Esophagus muscularis mucosa (tissue), 4 donors: ENCODE data around the gene IGHMBP2. TPM values are rescaled to one million over a fixed set of nuclear protein-coding genes. Genes with fewer than 3 reads are reported as not detected.

ENCODE experiments used
- DNase-seq: peaks from one replicate; pipeline ENCODE4 v3.0.0-alpha.2; 2017; ENCODE audit errors: extremely low spot score
- H3K27ac ChIP-seq, 4 donors: fragments of 200-600 bp; sonication (generic); replicated peaks in 1 of 4; 1 replicate in 3 of 4; 2 replicates in 1 of 4; pipeline ENCODE4 v1.5.1; 2016 to 2019; ENCODE audit warnings: mild to moderate bottlenecking in 1 of 4
- H3K27me3 ChIP-seq, 4 donors: fragments of 200-600 bp; sonication (generic); one replicate each; pipeline versions ENCODE4 v1.5.1 to v1.6.0; 2016 to 2019
- H3K36me3 ChIP-seq, 4 donors: fragments of 200-600 bp; sonication (generic); one replicate each; pipeline ENCODE4 v1.5.1; 2016 to 2019
- H3K4me1 ChIP-seq, 4 donors: fragments of 200-600 bp; sonication (generic); one replicate each; pipeline ENCODE4 v1.5.1; 2016 to 2019
- H3K4me3 ChIP-seq, 4 donors: fragments of 200-600 bp; sonication (generic); 1 replicate in 2 of 4; 2 replicates in 2 of 4; pipeline ENCODE4 v1.5.1; 2016 to 2019; ENCODE audit warnings: mild to moderate bottlenecking in 4 of 4, moderate library complexity in 1 of 4
- H3K9me3 ChIP-seq, 4 donors: fragments of 200-600 bp; sonication (generic); 1 replicate in 3 of 4; 2 replicates in 1 of 4; pipeline ENCODE4 v1.5.1; 2016 to 2019
- EP300 ChIP-seq: sonication (generic); formaldehyde crosslinking; IDR thresholded peaks from one replicate; pipeline ENCODE4 v1.6.1; 2017; ENCODE audit warnings: antibody characterized with exemption
- POLR2A ChIP-seq: fragments of 450-650 bp; IDR thresholded peaks from one replicate; pipeline ENCODE4 v1.6.1; 2017; ENCODE audit warnings: antibody characterized with exemption, moderate library complexity, mild to moderate bottlenecking, low read depth
- POLR2AphosphoS5 ChIP-seq, 2 donors: sonication (generic); formaldehyde crosslinking; IDR thresholded peaks; one replicate each; pipeline ENCODE4 v1.6.1; 2017; ENCODE audit warnings: antibody characterized with exemption in 2 of 2
- WGBS: methylation state at CpG from one replicate; pipeline ENCODE4 v1.1.5; 2018; 5-methylcytosine and 5-hydroxymethylcytosine counted together
- intact Hi-C: fragments of 100-400 bp; cut with DNase I; formaldehyde crosslinking; loops from one replicate; pipeline ENCODE4 v1.15.1; 2023
- total RNA-seq, 4 donors: library from RNA; depleted of rRNA; stranded (reverse); fragments of >200 nt; gene quantifications; one replicate each; pipeline versions ENCODE4 v1.1.0 to v1.2.1, GENCODE V29; 2016
- TF ChIP-seq, protein P1 (sequence below), 3 experiments: fragments of 200-600 bp in 2 of 3; fragments of 450-650 bp in 1 of 3; sonication (generic) in 2 of 3; IDR thresholded peaks; one replicate each; pipeline ENCODE4 v1.5.1; 2017 to 2019; ENCODE audit warnings: antibody characterized with exemption in 3 of 3, mild to moderate bottlenecking in 2 of 3, moderate library complexity in 1 of 3

IGHMBP2 gene
- total RNA-seq, 4 donors from 2014 or later, result 11.6 to 30.8 (median 28.0) TPM

DNA sequence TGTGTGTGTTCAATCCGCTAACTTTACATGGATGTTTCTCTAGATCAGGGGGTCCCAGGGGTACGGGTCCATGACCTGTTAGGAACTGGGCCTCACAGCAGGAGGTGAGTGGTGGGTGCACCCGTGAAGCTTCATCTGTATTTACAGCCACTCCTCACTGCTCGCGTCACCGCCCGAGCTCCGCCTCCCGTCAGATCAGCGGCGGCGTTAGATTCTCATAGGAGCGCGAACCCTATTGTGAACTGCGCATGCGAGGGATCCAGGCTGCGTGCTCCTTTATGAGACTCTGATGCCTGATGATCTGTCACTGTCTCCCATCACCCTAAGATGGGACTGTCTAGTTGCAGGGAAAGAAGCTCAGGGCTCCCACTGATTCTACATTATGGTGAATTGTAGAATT lies 45.2 kb downstream of the IGHMBP2 start:
- H3K4me3 ChIP-seq, result no peak overlapping the region
- H3K9me3 ChIP-seq, result no peaks in the 10 kb centered on the region
- WGBS, result 95% methylated on average over 17 of the region's 17 CpGs
- H3K4me1 ChIP-seq, result peaks cover 9 to 56% (median 47%) of the 10 kb centered on the region in 4 donors
- peak overlapping the region; percentile 25 to 94 (median 76) for H3K27ac ChIP-seq
- H3K27me3 ChIP-seq, result no peaks in the 10 kb centered on the region
- no peaks in the 10 kb centered on the region for H3K36me3 ChIP-seq
- intact Hi-C loops, result loop anchor here (5.0 kb wide), 1 partner anchor 53 kb away; no protein-coding TSS in a partner anchor
- DNase-seq, result no peak
- TF ChIP-seq POLR2A, result no peak
- TF ChIP-seq, protein P1, sequence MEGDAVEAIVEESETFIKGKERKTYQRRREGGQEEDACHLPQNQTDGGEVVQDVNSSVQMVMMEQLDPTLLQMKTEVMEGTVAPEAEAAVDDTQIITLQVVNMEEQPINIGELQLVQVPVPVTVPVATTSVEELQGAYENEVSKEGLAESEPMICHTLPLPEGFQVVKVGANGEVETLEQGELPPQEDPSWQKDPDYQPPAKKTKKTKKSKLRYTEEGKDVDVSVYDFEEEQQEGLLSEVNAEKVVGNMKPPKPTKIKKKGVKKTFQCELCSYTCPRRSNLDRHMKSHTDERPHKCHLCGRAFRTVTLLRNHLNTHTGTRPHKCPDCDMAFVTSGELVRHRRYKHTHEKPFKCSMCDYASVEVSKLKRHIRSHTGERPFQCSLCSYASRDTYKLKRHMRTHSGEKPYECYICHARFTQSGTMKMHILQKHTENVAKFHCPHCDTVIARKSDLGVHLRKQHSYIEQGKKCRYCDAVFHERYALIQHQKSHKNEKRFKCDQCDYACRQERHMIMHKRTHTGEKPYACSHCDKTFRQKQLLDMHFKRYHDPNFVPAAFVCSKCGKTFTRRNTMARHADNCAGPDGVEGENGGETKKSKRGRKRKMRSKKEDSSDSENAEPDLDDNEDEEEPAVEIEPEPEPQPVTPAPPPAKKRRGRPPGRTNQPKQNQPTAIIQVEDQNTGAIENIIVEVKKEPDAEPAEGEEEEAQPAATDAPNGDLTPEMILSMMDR (IDR thresholded peaks at IDR 0.05), result no peak
- no peak for TF ChIP-seq EP300
- TF ChIP-seq POLR2AphosphoS5 (IDR thresholded peaks at IDR 0.05), result no peak

DNA sequence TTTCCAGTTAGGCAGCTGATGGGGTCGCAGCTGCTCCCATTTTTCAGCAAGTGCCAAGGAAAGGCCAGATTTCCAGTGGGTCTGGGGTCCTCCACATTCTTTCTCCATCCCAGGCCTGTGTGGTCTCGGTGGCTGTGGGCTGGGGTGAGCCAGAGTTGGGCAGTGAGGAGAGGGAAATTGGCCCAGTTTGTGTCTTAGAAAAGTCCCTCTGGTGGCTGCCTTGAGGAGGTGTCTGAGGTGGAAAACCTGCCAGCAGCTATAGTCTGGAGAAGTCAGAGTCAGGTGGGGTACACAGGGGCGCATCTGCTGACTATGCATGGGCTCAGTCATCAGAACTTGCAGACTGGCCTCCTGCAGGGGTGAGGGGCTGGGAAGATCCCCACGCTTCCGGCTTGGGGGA lies 46.6 kb downstream of the IGHMBP2 start:
- intact Hi-C loops, result no loop called here
- Histone ChIP-seq H3K36me3 (no peaks in the 10 kb centered on the region), H3K4me3 (no peak overlapping the region), H3K9me3 (no peaks in the 10 kb centered on the region), H3K27ac (peak overlapping the region; percentile 59 to 94 (median 60)), H3K27me3 (no peaks in the 10 kb centered on the region), H3K4me1 (peaks cover 12 to 49% (median 45%) of the 10 kb centered on the region in 4 donors)
- no peak for DNase-seq
- WGBS, result 74% methylated on average over 5 of the region's 5 CpGs
- TF ChIP-seq, protein P1 (IDR thresholded peaks at IDR 0.05), result peak; percentile 34 to 54 (median 52)
- TF ChIP-seq POLR2A, result no peak

DNA sequence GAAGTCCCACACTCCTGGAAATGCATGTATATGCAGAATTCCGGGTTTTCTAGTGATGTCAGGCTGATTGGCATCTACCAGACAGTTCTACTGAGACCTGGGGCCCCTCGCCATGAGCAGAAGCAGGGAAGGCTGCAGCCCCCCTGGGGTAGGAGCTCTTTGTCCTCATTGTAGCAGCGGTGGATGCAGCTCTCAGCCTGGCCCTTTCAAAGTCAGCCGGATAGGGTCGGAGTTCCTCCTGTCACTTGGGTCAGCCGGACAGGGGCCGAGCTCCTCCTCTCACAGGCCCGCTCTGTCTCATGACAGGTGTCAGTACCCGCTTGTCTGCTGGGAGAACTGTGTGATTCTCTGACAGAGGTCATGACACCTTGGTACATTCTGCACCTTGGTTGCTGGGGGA lies 47.1 kb downstream of the IGHMBP2 start:
- peak overlapping the region; percentile 30 to 61 (median 60) for H3K27ac ChIP-seq
- intact Hi-C loops, result no loop called here
- peaks cover 11 to 51% (median 46%) of the 10 kb centered on the region in 4 donors for H3K4me1 ChIP-seq
- H3K4me3 ChIP-seq, result no peak overlapping the region
- no peaks in the 10 kb centered on the region for H3K36me3 ChIP-seq
- WGBS, result 87% methylated on average over 9 of the region's 9 CpGs
- no peak for TF ChIP-seq POLR2A
- TF ChIP-seq POLR2AphosphoS5 (IDR thresholded peaks at IDR 0.05), result no peak
- TF ChIP-seq, protein P1 (IDR thresholded peaks at IDR 0.05), result no peak
- TF ChIP-seq EP300, result no peak
- no peak for DNase-seq
- no peaks in the 10 kb centered on the region for H3K9me3 ChIP-seq
- no peaks in the 10 kb centered on the region for H3K27me3 ChIP-seq

DNA sequence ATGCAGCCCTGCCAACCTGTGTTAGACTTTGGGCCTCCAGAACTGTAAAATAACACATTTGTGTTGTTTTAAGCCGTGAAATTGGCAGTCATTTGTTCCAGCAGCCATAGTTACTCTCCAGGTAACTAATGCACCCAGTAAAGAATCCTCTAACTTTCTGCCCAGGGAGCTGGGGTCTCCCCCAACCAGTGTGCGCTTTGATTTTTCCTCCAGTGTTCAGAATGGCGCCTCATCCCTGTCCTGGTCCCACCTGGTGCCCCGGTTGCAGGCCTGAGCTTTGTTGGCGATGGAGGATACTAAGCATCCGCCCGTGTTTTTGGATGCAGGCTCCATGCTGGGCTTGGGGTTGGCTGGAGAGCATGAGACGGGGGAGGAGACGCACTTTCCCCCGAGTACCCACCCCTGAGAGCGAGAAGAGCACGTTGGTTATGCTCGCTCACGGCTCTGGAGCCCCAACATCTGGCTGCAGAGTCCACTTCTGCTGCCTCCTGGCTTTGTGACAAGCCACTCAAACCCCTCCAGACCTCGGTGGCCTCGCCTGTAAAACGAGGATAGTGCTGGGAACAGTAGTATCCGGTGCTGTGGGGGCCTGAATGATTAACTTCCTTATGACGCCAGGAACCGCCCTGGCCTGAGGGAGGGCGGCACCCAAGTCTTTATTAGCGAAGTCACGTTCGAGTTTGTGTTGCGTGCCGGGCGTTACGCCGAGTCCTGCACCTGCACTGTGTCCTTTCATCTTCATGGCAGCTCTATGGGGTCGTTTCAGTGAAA lies 51.3 kb downstream of the IGHMBP2 start:
- peak overlapping the region; percentile 53 to 82 (median 68) for H3K27ac ChIP-seq
- H3K36me3 ChIP-seq, result no peaks in the 10 kb centered on the region
- H3K9me3 ChIP-seq, result no peaks in the 10 kb centered on the region
- peak; percentile 55 to 81 for TF ChIP-seq POLR2AphosphoS5 (IDR thresholded peaks at IDR 0.05)
- no peak for TF ChIP-seq POLR2A
- intact Hi-C loops, result no loop called here
- DNase-seq, result no peak
- 34% methylated on average over 23 of the region's 30 CpGs for WGBS
- peaks cover 2 to 32% (median 29%) of the 10 kb centered on the region in 4 donors for H3K4me1 ChIP-seq
- H3K4me3 ChIP-seq, result peak overlapping the region in 3 of 4 donors; percentile 4 to 7 (median 5)
- no peaks in the 10 kb centered on the region for H3K27me3 ChIP-seq

DNA sequence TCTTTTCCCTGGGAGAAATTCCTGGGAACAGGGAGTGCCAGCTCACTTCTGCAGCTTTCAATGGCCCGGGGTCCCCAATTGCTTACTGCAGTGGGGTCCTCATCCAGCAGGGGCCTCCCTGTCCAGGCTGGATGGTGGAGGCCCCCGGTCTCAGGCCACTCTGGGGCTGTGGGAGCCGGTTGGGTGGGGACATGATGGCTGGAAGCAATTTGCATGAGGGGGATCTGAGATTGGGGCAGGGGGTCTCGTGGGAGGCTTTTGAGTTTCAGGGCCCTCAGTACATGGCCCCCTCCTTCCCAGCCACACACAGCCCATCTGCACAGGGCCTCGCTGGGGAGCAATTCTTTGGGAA lies 51.9 kb downstream of the IGHMBP2 start:
- Histone ChIP-seq H3K36me3 (no peaks in the 10 kb centered on the region), H3K4me1 (peaks cover 2 to 26% (median 25%) of the 10 kb centered on the region in 4 donors), H3K27me3 (no peaks in the 10 kb centered on the region), H3K27ac (peak overlapping the region; percentile 53 to 82 (median 68)), H3K4me3 (peak overlapping the region in 2 of 4 donors; percentile 5 to 7), H3K9me3 (no peaks in the 10 kb centered on the region)
- DNase-seq, result no peak
- TF ChIP-seq POLR2AphosphoS5 (IDR thresholded peaks at IDR 0.05) (no peak), POLR2A (no peak), EP300 (no peak)
- TF ChIP-seq, protein P1 (IDR thresholded peaks at IDR 0.05), result no peak
- WGBS, result 23% methylated on average over 4 of the region's 5 CpGs
- intact Hi-C loops, result no loop called here
